ENCODE data around the gene NAA50. TPM values are rescaled to one million over a fixed set of nuclear protein-coding genes. Genes with fewer than 3 reads are reported as not detected.
A peak's percentile ranks its signal among the peaks of the same experiment; 100 is the strongest.

Gene NAA50
- total RNA-seq: 100 to 1,000 TPM; 101 to 109 TPM

DNA sequence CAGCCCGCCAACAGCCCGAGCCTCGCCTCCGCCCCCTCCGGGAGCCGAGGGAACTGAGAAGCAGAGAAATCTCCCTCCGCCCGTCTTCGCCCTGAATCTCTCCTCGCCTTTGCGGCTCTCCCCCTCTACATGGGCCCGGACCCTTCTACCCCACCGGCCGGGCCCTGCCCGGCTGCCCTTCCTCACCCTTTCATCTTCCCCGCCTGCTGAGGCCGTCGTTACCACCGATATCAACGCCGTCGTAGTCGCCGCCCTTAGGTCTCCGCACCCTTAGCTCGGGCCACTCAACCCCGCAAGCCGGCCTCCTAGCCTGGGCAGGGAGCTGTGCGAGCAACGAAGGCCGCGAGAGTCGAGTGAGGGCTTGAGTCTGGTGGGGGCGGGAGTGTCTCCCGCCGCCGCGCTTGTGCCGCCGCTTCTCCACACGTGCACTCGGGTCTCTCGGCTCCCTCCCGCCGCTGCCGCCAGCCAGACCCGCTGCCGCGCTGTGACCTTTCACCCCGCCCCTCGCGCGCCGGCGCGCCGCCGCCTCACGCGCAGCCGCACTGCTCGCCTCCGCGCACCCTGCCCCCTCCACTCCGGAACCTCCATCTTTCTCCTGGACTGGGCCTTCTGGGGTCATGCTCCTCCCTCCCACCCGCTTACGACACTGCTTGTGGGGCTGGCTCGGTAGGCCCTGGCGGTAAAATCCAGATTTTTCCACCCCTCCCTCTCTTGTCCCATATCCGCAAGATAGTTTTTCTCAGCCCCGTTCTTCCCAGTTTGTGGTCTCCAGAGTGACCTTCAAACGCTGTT, at the start of gene NAA50:
Gene NAA50 (minus strand): TSS at position 494 of the 792 bp plus-strand sequence. CDS start 300 bp downstream, at position 194.
- peaks cover 30 to 35% of the 10 kb centered on the region in 2 donors for H3K36me3 Mint-ChIP-seq
- peak; percentile 85 to 89 for DNase-seq (ENCODE audit: low spot score in 2 of 2)
- H3K9me3 Mint-ChIP-seq: no peaks in the 10 kb centered on the region
- ATAC-seq: peak; percentile 71 to 76
- peak within 1 kb of the TSS; percentile 100 for H3K27ac Mint-ChIP-seq

DNA sequence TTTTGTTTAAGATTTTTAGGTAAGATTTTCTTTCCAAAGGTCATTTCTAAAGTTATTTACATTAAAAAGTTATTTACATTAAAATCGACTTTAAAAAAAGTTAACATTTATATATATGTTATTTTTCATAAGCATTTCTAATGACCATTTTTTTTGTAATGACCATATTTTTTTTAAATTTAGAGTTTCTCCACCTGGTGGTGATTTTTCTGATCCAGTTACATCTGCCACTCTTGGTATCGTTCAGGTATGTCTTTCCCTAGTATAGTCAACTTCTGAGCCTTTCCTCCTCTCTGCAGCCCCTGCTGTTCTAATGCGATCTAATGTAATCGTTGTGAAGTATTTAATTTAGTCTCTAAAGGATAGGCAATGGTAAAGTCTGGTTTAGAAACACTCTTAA, 49.6 kb upstream of the NAA50 start:
- H3K27ac Mint-ChIP-seq: no peak overlapping the region
- no peak for ATAC-seq
- no peak for DNase-seq (ENCODE audit: low spot score in 2 of 2)
- no peaks in the 10 kb centered on the region for H3K36me3 Mint-ChIP-seq
- no peaks in the 10 kb centered on the region for H3K9me3 Mint-ChIP-seq

DNA sequence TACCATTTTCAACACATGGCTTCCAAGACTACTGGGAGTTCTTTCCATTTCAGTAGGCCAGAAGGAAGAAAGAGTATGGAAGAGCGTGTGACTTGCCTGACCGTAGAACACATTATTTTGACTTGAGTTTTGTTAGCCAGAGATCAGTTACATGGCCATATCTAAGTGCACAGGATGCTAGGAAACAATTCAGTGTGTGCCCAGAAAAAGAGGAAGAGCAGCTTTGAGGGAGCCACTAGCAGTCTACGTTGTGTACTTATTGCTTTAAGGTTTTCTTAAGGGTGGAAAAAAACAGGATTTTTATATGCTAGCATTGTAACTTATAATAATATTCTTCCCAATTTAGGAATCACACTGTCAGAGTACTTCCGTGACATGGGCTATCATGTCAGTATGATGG, 48.5 kb upstream of the NAA50 start:
- Mint-ChIP-seq H3K27ac (no peak overlapping the region), H3K9me3 (no peaks in the 10 kb centered on the region), H3K36me3 (no peaks in the 10 kb centered on the region)
- ATAC-seq (no peak), DNase-seq (ENCODE audit: low spot score in 2 of 2) (no peak)

DNA sequence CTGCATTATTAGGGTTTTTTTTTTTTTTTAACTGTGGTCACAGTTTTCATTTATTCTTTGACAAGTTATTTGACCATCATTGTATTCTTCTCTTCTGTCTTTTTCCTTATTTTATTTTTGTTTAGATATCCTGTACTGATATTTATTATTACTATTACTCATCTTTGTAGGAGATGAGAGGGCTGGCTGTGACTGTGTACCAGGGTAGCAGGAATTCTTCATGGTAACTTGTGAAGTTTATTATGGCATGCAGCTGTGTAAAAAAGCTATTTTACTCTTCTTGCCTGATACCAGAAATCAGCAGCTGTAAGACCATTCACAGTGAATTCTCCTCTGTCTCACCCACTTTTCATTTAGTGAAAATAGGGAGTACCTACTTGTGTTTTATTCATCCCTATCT, 45.3 kb upstream of the NAA50 start:
- ATAC-seq (no peak), DNase-seq (ENCODE audit: low spot score in 2 of 2) (no peak)
- H3K9me3 Mint-ChIP-seq: no peaks in the 10 kb centered on the region
- H3K36me3 Mint-ChIP-seq: no peaks in the 10 kb centered on the region
- no peak overlapping the region for H3K27ac Mint-ChIP-seq

DNA sequence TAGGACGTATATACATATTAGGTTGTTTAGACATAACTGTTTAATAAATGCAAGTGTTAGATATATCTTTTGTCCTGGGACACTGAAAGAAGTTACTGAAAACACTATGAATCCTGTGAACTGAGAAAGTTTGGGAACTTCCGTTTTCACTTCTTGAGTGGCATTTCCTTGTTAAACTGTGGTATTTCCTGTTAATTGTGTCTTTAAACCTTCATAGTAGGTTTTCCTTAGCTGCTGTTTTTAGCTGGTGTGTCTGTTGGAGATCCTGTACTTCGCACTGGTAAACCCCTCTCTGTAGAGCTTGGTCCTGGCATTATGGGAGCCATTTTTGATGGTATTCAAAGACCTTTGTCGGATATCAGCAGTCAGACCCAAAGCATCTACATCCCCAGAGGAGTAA, 37.9 kb upstream of the NAA50 start:
- DNase-seq (ENCODE audit: low spot score in 2 of 2): no peak
- no peak overlapping the region for H3K27ac Mint-ChIP-seq
- H3K9me3 Mint-ChIP-seq: no peaks in the 10 kb centered on the region
- ATAC-seq: no peak
- H3K36me3 Mint-ChIP-seq: no peaks in the 10 kb centered on the region

DNA sequence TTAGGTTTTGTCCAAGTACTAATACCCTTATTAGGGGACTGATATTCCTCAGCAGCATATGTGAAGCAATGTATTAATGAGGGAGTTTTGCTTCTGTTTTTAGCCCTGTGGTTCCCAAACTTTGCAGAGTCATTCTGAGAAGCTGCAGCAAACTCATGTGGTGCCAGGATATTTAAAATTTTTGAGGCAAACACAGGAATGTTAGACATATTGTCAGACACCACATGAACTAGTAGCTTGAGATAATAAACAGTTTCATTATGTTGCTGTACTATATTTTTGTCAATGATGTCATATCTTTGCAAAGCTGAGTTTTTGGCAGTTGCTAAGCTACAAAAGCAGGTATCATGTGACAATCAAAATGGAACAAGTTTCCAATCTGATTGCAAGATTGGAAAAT, 37.4 kb upstream of the NAA50 start:
- peak in 1 of 2 donors; percentile 28 for ATAC-seq
- Mint-ChIP-seq H3K36me3 (no peaks in the 10 kb centered on the region), H3K9me3 (no peaks in the 10 kb centered on the region), H3K27ac (no peak overlapping the region)
- DNase-seq (ENCODE audit: low spot score in 2 of 2): no peak

DNA sequence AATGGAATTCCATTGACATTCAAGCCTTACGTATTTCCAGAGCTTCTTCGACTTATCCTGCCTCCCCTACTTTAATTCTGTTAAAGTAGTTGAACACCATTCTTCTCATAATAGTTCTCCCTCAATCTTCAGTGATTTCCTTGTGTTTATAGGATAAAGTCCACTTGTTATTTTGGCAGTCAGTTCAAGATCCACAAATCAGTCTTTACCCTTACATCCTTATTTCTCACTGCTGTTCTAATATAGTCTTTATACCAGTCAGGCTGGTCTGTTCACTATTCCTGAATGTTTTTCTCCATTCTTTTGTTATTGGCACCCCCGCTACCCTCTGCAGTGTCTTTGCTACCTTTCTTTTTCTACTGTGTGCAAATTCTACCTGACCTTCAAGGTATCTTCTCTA, 30.5 kb upstream of the NAA50 start:
- no peaks in the 10 kb centered on the region for H3K9me3 Mint-ChIP-seq
- H3K36me3 Mint-ChIP-seq: no peaks in the 10 kb centered on the region
- DNase-seq (ENCODE audit: low spot score in 2 of 2) (no peak), ATAC-seq (no peak)
- no peak overlapping the region for H3K27ac Mint-ChIP-seq

DNA sequence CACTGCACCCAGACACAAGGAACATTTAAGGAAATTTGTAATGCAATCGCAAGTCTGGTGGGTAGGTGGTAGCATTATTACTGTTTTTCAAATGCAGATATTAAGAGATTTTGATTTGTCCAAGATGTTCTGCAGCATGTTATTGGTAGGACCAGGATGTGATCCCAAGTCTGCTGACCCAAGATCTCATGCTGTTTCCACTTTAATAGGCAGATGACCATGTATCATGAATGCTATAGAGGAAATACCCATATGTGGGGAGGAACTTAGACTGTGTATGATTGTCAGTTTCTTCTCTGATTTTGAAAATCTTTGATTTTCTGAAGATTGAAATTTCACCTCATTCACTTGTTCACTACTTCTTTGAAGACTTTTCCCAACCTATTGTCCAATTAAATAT, 29.5 kb upstream of the NAA50 start:
- DNase-seq (ENCODE audit: low spot score in 2 of 2) (no peak), ATAC-seq (no peak)
- H3K27ac Mint-ChIP-seq: no peak overlapping the region
- no peaks in the 10 kb centered on the region for H3K9me3 Mint-ChIP-seq
- H3K36me3 Mint-ChIP-seq: no peaks in the 10 kb centered on the region

DNA sequence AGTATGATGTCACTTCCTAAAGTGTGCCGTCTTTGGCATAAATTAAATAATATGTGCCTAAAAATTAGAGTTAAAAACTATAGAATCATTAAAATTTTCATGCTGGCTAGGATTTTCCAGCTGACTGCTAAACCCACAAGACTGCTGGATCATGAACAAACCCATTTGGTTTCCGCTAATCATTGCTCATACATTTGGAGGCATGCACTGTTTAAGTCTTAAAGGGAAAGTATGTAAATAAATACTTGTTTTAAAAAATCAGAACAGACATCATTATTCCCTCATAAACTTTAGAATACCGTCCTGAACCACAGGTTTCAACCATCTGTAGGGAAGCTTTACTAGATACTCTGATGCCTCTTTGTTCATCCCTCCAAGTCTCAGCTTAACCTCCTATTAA, 27.3 kb upstream of the NAA50 start:
- Mint-ChIP-seq H3K9me3 (no peaks in the 10 kb centered on the region), H3K36me3 (no peaks in the 10 kb centered on the region), H3K27ac (no peak overlapping the region)
- no peak for DNase-seq (ENCODE audit: low spot score in 2 of 2)
- no peak for ATAC-seq

DNA sequence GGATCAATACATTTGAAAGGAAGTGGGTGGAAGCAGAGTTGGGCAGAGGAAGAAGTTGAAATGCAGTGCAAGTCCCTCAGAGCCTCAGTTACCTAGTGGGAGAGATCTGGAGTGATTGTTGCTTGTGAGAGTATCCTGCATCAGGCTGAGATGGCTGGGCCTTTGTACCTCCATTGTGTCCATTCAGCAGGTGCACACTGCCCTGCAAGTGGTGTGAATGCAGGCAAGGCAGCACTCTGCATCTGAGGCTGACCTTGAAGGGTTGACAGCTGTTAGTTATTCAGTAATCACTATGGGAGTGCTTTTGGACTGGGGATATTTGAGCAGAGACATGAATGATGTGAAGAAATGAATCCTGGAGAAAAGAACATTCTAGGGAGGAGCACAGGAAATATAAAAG, 25.9 kb upstream of the NAA50 start:
- Mint-ChIP-seq H3K36me3 (no peaks in the 10 kb centered on the region), H3K9me3 (no peaks in the 10 kb centered on the region), H3K27ac (no peak overlapping the region)
- ATAC-seq (no peak), DNase-seq (ENCODE audit: low spot score in 2 of 2) (no peak)

DNA sequence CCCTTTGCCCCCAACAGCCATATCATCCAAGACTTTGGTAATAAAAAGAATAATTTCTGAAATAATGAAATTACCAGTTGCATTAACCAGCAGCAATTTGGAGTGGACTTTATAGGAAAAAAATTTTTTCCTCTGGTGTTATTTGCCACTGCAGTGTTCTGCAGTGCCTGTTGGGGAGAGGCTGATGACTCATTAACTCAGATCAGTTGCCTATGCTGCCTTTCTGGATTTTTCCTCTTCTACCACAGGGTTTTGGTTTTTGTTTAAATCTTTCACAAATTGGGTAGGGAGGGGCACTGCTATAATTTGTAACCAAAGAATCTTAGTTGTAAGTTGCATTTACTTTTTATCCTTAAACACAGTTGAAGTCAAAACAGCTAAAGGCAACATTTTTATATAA, 23.5 kb upstream of the NAA50 start:
- no peak overlapping the region for H3K27ac Mint-ChIP-seq
- DNase-seq (ENCODE audit: low spot score in 2 of 2) (no peak), ATAC-seq (peak; percentile 61 to 73)
- H3K36me3 Mint-ChIP-seq: no peaks in the 10 kb centered on the region
- no peaks in the 10 kb centered on the region for H3K9me3 Mint-ChIP-seq

DNA sequence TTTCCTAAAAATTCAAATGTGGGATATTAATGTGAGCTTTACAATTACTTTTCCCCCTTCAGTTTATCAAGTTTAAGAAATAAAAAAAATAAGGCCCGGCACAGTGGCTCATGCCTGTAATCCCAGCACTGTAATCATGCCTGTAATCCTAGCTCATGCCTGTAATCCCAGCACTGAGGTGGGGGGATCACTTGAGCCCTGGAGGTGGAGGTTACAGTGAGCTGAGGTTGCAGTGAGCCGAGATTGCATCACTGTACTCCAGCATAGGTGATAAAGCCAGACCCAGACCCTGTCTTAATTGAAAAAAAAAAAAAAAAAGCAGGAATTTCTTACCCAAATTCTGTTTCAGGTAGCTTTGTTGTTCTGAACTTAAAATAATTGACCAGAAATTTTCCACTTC, 18.6 kb upstream of the NAA50 start:
- DNase-seq (ENCODE audit: low spot score in 2 of 2): no peak
- H3K9me3 Mint-ChIP-seq: no peaks in the 10 kb centered on the region
- no peaks in the 10 kb centered on the region for H3K36me3 Mint-ChIP-seq
- no peak overlapping the region for H3K27ac Mint-ChIP-seq
- ATAC-seq: no peak

DNA sequence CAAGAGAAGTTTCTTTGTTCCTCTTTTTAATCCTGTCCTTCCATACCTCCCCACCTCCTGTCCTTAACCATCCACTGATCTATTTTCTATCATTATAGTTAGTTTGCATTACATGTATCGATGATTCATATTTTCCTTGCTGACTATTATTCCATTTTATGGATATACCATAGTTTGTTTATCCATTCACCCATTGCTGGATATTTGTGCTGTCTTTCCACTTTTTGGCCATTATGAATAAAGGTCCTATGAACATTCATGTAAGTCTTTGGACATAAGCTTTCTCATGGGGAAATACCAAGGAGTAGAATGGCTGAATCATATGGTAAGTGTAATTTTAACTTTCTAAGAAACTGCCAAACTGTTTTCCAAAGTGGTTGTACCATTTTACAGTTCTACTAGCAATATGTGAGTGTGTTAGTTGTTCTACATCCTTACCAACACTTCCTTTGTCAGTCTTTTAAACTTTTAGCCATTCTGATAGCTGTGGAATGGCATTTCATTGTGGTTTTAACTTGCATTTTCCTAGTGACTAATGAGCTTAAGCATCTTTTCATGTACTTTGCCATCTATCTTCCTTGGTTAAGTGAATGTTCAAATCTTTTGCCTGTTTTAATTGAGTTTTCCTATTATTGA, 12.5 kb upstream of the NAA50 start:
- Mint-ChIP-seq H3K9me3 (peaks cover 0 to 4% of the 10 kb centered on the region in 2 donors), H3K36me3 (peaks cover 0 to 16% of the 10 kb centered on the region in 2 donors), H3K27ac (peak overlapping the region in 1 of 2 donors; percentile 65)
- peak in 1 of 2 donors; percentile 88 for ATAC-seq
- no peak for DNase-seq (ENCODE audit: low spot score in 2 of 2)

DNA sequence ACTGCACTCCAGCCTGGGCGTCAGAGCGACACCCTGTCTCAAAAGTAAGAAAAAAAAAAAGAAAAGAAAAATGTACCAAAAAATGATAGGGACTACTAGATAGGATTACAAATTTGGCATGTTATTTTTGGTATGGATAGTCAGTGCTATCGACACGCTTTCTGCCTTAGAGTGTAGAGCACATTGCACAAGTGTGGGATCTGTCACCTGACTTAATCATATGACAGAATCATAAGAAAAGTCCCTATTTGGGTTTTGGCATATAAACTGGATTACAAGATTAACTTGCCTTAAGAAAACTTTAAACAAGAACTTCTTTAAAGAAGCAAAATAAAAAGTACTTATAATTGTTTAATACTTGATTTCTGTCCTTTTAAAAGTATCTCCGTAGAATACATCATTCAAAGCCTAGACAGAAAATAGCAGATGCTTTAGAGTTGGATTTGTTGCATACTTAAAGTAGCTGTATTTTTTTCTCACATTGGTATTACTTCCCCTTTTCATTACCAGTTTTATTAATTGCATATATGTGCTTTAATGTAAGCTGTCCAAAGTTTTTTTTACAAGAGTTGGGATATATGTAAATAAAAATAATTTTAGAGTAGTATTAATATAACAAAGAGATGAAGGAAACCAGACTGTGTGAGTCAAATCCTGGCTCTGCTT, 8.6 kb upstream of the NAA50 start:
- Mint-ChIP-seq H3K9me3 (peaks cover 0 to 4% of the 10 kb centered on the region in 2 donors), H3K36me3 (peaks cover 0 to 16% of the 10 kb centered on the region in 2 donors), H3K27ac (no peak overlapping the region)
- DNase-seq (ENCODE audit: low spot score in 2 of 2) (no peak), ATAC-seq (no peak)

DNA sequence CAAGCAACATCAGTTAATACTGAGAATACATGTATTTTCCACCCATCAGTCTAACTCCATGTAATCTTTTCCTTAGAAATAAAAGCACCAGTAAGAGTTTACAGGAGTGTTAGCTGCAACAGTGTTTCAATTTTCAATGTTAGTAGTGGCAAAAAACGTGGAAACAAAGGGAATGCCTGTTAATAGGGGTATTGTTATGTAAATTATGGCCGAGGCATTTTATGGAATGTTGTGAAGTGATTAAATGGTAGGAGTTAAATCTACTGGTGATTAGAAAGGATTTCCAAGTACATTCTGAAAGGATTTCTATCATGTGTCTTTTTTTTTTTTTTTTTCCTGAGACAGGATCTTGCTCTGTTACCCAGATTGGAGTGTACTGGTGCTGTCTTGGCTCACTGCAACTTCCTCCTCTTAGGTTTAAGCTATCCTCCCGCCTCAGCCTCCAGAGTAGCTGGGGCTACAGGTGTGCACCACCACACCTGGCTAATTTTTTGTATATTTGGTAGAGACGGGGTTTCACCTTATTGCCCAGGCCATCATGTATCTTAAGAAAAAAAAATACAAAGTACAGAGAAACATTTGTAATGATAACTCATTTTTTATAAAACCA, 7.4 kb upstream of the NAA50 start:
- peaks cover 0 to 3% of the 10 kb centered on the region in 2 donors for H3K9me3 Mint-ChIP-seq
- no peak overlapping the region for H3K27ac Mint-ChIP-seq
- no peak for DNase-seq (ENCODE audit: low spot score in 2 of 2)
- peaks cover 0 to 9% of the 10 kb centered on the region in 2 donors for H3K36me3 Mint-ChIP-seq
- ATAC-seq: no peak

DNA sequence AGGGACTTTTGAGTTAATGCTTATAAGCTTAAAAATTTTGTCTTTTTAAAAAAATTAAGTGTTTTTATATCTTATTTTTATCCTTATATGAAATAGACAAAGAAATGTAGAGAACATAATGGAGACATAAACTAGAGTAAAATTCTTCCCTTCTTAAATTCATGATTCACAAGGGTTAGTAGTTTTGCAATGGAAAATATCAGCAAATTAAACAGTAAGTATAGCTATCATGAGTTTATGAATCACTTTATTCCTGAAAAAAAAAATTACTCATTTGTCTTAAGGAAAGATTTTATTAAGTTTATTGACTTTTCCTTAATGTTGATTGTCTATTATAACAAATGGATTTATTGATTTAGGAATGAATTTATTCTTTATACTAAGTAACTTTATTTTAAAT, 5.1 kb upstream of the NAA50 start:
- peaks cover 10 to 11% of the 10 kb centered on the region in 2 donors for H3K36me3 Mint-ChIP-seq
- H3K27ac Mint-ChIP-seq: no peak overlapping the region
- ATAC-seq: no peak
- H3K9me3 Mint-ChIP-seq: no peaks in the 10 kb centered on the region
- no peak for DNase-seq (ENCODE audit: low spot score in 2 of 2)
